ENCODE measurements around the gene WT1.
"Not testable (repeated sequence)": the region's sequence is repeated elsewhere in the genome, so short reads cannot be mapped to it uniquely, and the experiment has no call there.

Gene WT1

GRCh38 chr11:32435511-32435941 lies at the start of gene WT1:
WT1 (minus strand) TSS chr11:32435539.
- DNase-seq = no peak

- no peak for DNase-seq
Observed at GRCh38 chr11:32479291-32479690, 44.0 kb upstream of the WT1 start.

- DNase-seq = no peak
Observed at GRCh38 chr11:32478277-32478731, 43.0 kb upstream of the WT1 start.

- no peak for DNase-seq
Observed at GRCh38 chr11:32473282-32473909, 38.1 kb upstream of the WT1 start.

DNA sequence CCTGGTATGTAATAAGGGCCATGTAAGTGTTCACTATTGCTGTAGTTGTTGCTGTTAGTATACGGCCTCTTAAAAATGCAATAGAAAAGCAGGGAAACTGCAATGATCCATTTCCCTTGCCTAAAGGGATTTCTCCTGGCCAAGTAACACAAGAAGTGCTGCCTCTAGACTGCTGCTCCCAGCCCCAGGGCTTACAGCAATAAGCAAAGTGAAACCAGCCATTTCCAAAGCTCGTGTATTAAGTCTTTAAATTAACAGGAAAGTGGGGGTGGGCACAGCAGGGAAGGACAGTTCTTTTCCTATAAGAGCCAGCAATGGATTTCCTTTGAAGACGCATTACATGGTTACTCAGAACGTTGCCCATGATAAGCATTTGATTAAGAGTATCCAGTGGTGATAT lies 36.9 kb upstream of the WT1 start:
- DNase-seq = no peak

DNA sequence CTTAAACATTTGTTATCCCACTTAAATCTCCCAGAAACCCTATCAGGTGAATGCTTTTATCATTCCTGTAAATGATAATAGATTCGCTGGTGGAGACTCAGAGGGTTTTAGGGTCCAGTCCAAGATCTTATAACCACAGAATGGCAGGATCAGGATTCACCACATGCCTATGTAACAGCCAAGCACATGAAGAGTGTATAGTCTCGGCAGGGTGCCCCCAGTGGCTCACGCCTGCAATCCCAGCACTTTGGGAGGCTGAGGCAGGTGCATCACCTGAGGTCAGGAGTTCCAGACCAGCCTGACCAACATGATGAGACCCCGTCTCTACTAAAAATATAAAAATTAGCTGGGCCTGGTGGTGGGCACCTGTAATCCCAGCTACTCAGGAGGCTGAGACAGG lies 36.2 kb upstream of the WT1 start:
- DNase-seq = not testable (repeated sequence)

DNA sequence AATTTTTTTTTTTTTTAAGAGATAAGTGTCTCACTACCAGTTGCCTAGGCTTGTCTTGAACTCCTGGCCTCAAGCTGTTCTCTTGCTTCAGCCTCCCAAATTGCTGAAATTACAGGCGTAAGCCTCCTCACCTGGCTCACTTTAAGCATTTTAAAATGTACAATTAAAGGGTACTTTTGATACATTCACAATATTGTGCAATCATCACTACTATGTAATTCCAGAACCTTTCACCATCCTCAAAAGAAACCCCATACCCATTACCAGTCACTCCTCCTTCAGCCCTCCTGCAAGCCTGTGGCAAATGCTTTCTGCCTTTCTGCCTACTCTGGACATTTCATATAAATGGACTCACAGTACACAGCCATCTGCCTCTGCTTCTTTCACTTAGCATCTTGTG lies 34.5 kb upstream of the WT1 start:
- no peak for DNase-seq

- no peak for DNase-seq
Observed at GRCh38 chr11:32466279-32466915, 31.1 kb upstream of the WT1 start.

GRCh38 chr11:32464078-32464477 lies 28.7 kb upstream of the WT1 start:
- DNase-seq = no peak

- DNase-seq = no peak
Observed at GRCh38 chr11:32462011-32462690, 26.8 kb upstream of the WT1 start.

DNA sequence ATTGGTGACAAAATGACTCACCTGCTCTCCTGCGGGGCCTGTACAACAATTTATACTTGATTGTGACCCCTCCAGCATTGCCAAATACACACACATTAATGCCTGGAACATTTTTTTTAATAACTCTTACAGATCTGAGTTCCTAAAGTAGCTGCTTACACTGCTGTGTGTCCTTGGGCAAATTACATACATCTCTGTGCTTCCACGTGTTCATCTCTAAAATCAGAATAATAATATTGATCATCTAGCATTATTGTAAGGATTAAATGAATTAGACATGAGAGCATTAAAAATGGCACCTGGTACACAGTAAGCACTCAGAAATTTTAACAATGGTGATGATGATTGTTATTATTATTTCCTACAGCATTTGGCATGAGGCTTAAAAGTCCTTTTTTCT lies 21.5 kb upstream of the WT1 start:
- no peak for DNase-seq

DNA sequence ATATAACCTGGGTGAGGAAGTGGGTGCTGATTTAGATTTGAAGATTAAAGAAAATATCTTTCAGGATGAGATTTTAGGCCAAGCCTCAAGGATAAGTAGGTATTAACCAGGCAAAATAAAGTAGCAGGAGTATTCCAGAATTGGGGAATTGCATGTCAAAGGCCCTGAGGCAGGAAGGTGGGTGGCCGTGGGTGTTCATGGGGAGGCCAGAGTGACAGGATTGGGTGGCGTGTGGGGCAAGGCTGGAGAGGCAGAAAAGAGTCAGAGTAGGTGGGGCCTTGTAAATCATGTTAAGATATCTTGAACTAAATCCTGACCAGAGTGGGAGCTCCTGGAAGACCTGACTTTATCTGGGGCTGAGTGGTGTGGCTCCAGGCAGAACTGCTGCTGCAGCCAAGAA lies 19.7 kb upstream of the WT1 start:
- DNase-seq = no peak

GRCh38 chr11:32451808-32452207 lies 16.5 kb upstream of the WT1 start:
- no peak for DNase-seq

- DNase-seq = no peak
Observed at GRCh38 chr11:32450372-32450771, 15.0 kb upstream of the WT1 start.

DNA sequence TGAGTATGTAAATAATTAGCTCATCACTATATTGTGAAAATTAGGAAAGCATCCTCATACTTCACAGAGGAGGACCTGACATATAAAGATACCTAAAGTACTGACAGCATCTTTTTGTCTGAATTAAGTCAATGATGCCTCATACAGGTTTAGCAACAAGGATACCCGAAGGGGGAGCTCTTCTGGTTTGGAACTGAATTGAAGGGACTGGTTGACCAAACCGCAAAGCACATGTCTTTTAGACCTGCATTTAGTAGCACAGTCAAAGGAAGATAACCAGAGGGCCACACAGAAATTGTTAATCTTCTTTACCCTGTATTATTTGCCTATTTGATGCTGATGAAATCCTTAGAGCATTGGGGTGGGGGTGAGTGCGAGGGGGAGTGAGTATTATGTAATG lies 12.9 kb upstream of the WT1 start:
- DNase-seq = no peak

- no peak for DNase-seq
Observed at GRCh38 chr11:32447252-32447651, 11.9 kb upstream of the WT1 start.

GRCh38 chr11:32446227-32446626 lies 10.9 kb upstream of the WT1 start:
- no peak for DNase-seq

GRCh38 chr11:32444186-32444585 lies 8.8 kb upstream of the WT1 start:
- DNase-seq = no peak

GRCh38 chr11:32440916-32441315 lies 5.6 kb upstream of the WT1 start:
- no peak for DNase-seq

- DNase-seq = no peak
Observed at GRCh38 chr11:32440312-32440908, 5.1 kb upstream of the WT1 start.

GRCh38 chr11:32439501-32440210 lies 4.3 kb upstream of the WT1 start:
- DNase-seq = no peak

DNA sequence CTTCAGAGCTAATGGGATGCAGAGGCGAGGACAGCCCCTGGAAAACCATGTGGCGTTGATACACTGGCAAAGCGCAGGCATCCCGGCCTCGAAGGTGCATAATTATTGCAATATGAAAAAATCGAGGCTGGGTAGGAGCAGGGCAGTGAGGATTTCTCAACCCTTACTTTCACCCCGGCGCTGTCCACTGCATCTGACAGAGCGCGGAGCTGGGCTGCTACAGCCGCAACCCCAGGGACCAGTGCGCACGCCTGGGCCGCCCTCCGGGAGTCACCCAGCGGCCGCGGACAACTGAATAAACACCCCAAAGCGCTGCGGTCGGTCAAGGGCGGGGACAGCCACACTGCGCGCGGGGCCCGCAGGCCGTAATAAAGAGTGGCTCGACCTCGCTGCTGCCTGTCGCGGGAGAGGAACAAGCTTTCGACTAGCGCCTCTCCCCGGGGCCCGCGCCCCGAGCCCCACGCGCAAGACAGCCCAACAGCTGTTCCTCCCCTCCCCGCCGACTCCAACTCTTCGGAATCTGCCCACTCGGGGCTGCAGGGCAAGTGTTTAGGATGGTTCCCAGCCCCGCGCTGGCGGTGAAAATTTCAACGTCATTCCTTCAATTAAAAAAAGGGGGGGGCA lies 3.6 kb upstream of the WT1 start:
- no peak for DNase-seq

DNA sequence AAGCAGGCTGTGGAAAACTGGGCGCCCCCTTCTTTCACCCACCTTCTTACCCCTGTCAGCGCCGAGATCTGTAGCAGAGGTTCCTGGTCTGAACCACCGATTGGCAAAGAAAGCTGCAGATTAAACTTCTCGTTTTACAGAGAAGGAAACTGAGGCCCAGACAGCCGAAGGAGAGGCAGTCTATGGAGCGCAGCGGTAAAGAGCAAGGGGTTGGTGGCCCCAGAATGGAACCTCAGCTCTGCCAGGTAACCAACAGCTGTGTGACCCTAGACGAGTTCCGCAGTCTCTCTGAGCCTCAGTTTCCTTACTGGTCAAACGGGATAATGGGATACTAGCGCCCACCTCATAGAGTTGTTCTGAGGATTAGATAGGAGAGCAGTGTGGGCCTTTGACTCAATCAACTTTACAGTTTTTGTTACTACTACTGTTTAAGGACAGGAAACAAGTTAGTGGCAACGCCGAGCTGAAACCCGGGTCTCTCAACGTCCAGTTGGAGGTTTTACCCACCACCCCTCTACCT lies 3.1 kb upstream of the WT1 start:
- no peak for DNase-seq
